OCI-LY7 (cell line): ENCODE results near the gene GMNN. TPM values are rescaled to one million over a fixed set of nuclear protein-coding genes. Genes with fewer than 3 reads are reported as not detected.
"Not testable (repeated sequence)": the region's sequence is repeated elsewhere in the genome, so short reads cannot be mapped to it uniquely, and the experiment has no call there.

Experiments used
- BruUV-seq: library from RNA; stranded (reverse); fragments of 400-500 nt; replicated peaks from 2 replicates; lab custom pipeline; 2021; lab: Mats Ljungman, UMichigan
- CTCF ChIA-PET: fragments of 300-600 bp; sonication (Branson Sonifier 250); formaldehyde crosslinking; loops from one replicate; lab custom pipeline; 2022; ENCODE audit warnings: antibody characterized with exemption; ENCODE audit not compliant: unreplicated experiment; lab: Charles Lee
- POLR2A ChIA-PET: fragments of 300-600 bp; sonication (Branson Sonifier 250); formaldehyde crosslinking; loops from one replicate; lab custom pipeline; 2022; ENCODE audit warnings: antibody characterized with exemption; lab: Charles Lee
- DNase-seq: peaks from one replicate; pipeline ENCODE4 v3.0.0-alpha.2; 2015; ENCODE audit warnings: low spot score
- H2AFZ ChIP-seq: fragments of 200-600 bp; sonication (generic), shearing (Covaris generic); 2 replicates; pipeline ENCODE4 v1.6.1; 2014; ENCODE audit warnings: mild to moderate bottlenecking, antibody characterized with exemption, low read length, moderate library complexity
- H3K27ac ChIP-seq: fragments of 200-600 bp; sonication (generic); 2 replicates; pipeline ENCODE4 v1.5.1; 2014; ENCODE audit warnings: mixed run types, low read depth, mild to moderate bottlenecking, moderate library complexity, low read length, inconsistent platforms; ENCODE audit not compliant: poor library complexity, severe bottlenecking
- H3K36me3 ChIP-seq: fragments of 200-600 bp; sonication (generic); 2 replicates; pipeline ENCODE4 v1.6.1; 2014; ENCODE audit warnings: mild to moderate bottlenecking, antibody characterized with exemption, low read length, moderate library complexity, mixed read lengths; ENCODE audit not compliant: insufficient read depth
- H3K4me1 ChIP-seq: fragments of 200-600 bp; sonication (generic); 2 replicates; pipeline ENCODE4 v1.5.1; 2014; ENCODE audit warnings: mild to moderate bottlenecking, low read length; ENCODE audit not compliant: insufficient read depth, poor library complexity, severe bottlenecking
- H3K4me2 ChIP-seq: fragments of 200-600 bp; sonication (generic); 2 replicates; pipeline ENCODE4 v1.6.1; 2014; ENCODE audit warnings: mild to moderate bottlenecking, low read length
- H3K4me3 ChIP-seq: fragments of 200-600 bp; sonication (generic); 2 replicates; pipeline ENCODE4 v1.5.1; 2014; ENCODE audit warnings: mild to moderate bottlenecking, low read depth, low read length; ENCODE audit not compliant: poor library complexity, severe bottlenecking
- H3K79me2 ChIP-seq: fragments of 200-600 bp; sonication (generic); 2 replicates; pipeline ENCODE4 v1.6.1; 2016; ENCODE audit warnings: low read depth, mild to moderate bottlenecking, low read length, moderate library complexity, mixed read lengths; ENCODE audit not compliant: insufficient read depth
- H3K9me2 ChIP-seq: fragments of 200-600 bp; sonication (generic); 2 replicates; pipeline ENCODE4 v1.6.1; 2016; ENCODE audit warnings: mild to moderate bottlenecking, low read length, mixed read lengths; ENCODE audit not compliant: insufficient read depth
- H3K9me3 ChIP-seq: fragments of 200-600 bp; sonication (generic); 2 replicates; pipeline ENCODE4 v1.6.1; 2014; ENCODE audit warnings: mild to moderate bottlenecking, mixed run types, low read length, mixed read lengths
- H4K20me1 ChIP-seq: fragments of 200-600 bp; sonication (generic); 2 replicates; pipeline ENCODE4 v1.6.1; 2014; ENCODE audit warnings: mild to moderate bottlenecking, antibody characterized with exemption, low read length, moderate library complexity, mixed read lengths; ENCODE audit not compliant: insufficient read depth
- CTCF ChIP-seq: fragments of 200-600 bp; sonication (generic); conservative IDR thresholded peaks from 2 replicates; pipeline ENCODE4 v1.5.1; 2014; ENCODE audit warnings: mild to moderate bottlenecking, antibody characterized with exemption, low read length, moderate library complexity, mixed read lengths
- EZH2phosphoT487 ChIP-seq: fragments of 200-600 bp; sonication (generic); IDR thresholded peaks from 2 replicates; pipeline ENCODE4 v1.6.1; 2018; ENCODE audit warnings: low read depth, borderline replicate concordance, mild to moderate bottlenecking, mixed run types, antibody characterized with exemption, low read length, moderate library complexity, mixed read lengths
- intact Hi-C: fragments of 100-400 bp; cut with micrococcal nuclease; formaldehyde crosslinking; loops from one replicate; pipeline ENCODE4 v1.10.0; 2022; ENCODE audit not compliant: unreplicated experiment
- total RNA-seq, 2 experiments: library from RNA; depleted of rRNA in 1 of 2; stranded (reverse); fragments of >200 nt in 1 of 2; shearing (Covaris generic) in 1 of 2; gene quantifications; 2 replicates each; pipeline ENCODE4 v1.2.3, GENCODE V29; 2014 to 2022

The GMNN gene
- total RNA-seq, 2 experiments from 2014 or later = 101 to 120 TPM

GRCh38 chr6:24734166-24734565 is 40.6 kb upstream of the GMNN start:
- intact Hi-C loops = no loop called here
- no TSS peak for BruUV-seq
- H3K9me3 ChIP-seq = peaks cover 39% of the 10 kb centered on the region
- ChIA-PET POLR2A (interaction anchor here (0.7 to 1.0 kb wide), 2 partner anchors 11 to 12 kb away, joined by 3 read pairs; no protein-coding TSS in a partner anchor), CTCF (no interaction called here)
- no peak overlapping the region for H3K27ac ChIP-seq
- H3K4me2 ChIP-seq = no peak overlapping the region
- H3K4me1 ChIP-seq = no peaks in the 10 kb centered on the region
- H3K36me3 ChIP-seq = no peaks in the 10 kb centered on the region
- DNase-seq = no peak
- H3K79me2 ChIP-seq = no peaks in the 10 kb centered on the region
- H3K9me2 ChIP-seq = no peaks in the 10 kb centered on the region
- H2AFZ ChIP-seq = no peak overlapping the region
- TF ChIP-seq CTCF (no peak), EZH2phosphoT487 (no peak)
- H4K20me1 ChIP-seq = no peaks in the 10 kb centered on the region
- H3K4me3 ChIP-seq = no peak overlapping the region

GRCh38 chr6:24734710-24735109 is 40.0 kb upstream of the GMNN start:
- POLR2A ChIA-PET = interaction anchor here (0.8 to 1.4 kb wide), 2 partner anchors 13 to 21 kb away, joined by 3 read pairs; no protein-coding TSS in a partner anchor
- CTCF ChIA-PET, H3K36me3 ChIP-seq, DNase-seq, H2AFZ ChIP-seq, H3K79me2 ChIP-seq, H3K4me2 ChIP-seq, H4K20me1 ChIP-seq, BruUV-seq, H3K4me3 ChIP-seq, H3K9me2 ChIP-seq, H3K4me1 ChIP-seq, H3K27ac ChIP-seq, intact Hi-C loops: not testable (repeated sequence)
- peaks cover 34% of the 10 kb centered on the region for H3K9me3 ChIP-seq

GRCh38 chr6:24738741-24739140 is 36.0 kb upstream of the GMNN start:
- Histone ChIP-seq H3K79me2 (no peaks in the 10 kb centered on the region), H4K20me1 (no peaks in the 10 kb centered on the region), H3K27ac (no peak overlapping the region), H3K4me1 (peaks cover 8% of the 10 kb centered on the region), H3K9me3 (peaks cover 6% of the 10 kb centered on the region; the same call in 1 of the 2 replicates), H3K9me2 (no peaks in the 10 kb centered on the region), H3K36me3 (no peaks in the 10 kb centered on the region), H3K4me2 (no peak overlapping the region), H3K4me3 (no peak overlapping the region), H2AFZ (no peak overlapping the region)
- no peak for DNase-seq
- POLR2A ChIA-PET = interaction anchor here (0.7 to 1.3 kb wide), 9 partner anchors 9 to 1759 kb away, joined by 3 to 5 read pairs (median 3); no protein-coding TSS in a partner anchor
- no TSS peak for BruUV-seq
- CTCF ChIA-PET = no interaction called here
- TF ChIP-seq CTCF (no peak), EZH2phosphoT487 (no peak)
- intact Hi-C loops = no loop called here
